ENCODE measurements around the gene CCDC85C.

Gene CCDC85C

DNA sequence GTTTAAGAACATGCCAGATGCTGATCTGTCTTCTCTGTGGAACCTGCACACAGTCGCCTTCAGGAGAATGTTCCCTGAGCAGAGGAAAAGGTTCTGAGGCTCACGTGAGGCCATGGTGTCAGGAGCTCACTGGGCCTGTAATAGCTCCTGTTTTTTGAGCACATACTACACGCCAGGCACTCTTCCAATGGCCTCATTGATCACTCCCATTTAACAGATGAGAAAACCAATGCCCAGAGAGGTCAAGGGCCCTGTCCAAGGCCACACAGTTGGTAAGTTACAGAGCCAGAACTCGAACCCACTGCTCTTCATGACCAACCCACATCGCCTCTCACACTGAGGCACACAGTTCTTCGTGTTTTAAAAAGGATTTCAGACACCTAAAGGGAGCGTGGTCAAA lies 33.6 kb upstream of the CCDC85C start:
- DNase-seq (ENCODE audit: low read depth), result no peak
- TF ChIP-seq, protein P1, sequence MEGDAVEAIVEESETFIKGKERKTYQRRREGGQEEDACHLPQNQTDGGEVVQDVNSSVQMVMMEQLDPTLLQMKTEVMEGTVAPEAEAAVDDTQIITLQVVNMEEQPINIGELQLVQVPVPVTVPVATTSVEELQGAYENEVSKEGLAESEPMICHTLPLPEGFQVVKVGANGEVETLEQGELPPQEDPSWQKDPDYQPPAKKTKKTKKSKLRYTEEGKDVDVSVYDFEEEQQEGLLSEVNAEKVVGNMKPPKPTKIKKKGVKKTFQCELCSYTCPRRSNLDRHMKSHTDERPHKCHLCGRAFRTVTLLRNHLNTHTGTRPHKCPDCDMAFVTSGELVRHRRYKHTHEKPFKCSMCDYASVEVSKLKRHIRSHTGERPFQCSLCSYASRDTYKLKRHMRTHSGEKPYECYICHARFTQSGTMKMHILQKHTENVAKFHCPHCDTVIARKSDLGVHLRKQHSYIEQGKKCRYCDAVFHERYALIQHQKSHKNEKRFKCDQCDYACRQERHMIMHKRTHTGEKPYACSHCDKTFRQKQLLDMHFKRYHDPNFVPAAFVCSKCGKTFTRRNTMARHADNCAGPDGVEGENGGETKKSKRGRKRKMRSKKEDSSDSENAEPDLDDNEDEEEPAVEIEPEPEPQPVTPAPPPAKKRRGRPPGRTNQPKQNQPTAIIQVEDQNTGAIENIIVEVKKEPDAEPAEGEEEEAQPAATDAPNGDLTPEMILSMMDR (IDR thresholded peaks at IDR 0.05; ENCODE audit: control insufficient read depth, insufficient read depth, low read depth, low read length, missing control alignments), result no peak
- no peak overlapping the region for H3K4me3 ChIP-seq (ENCODE audit: control insufficient read depth, low read depth, low read length)

DNA sequence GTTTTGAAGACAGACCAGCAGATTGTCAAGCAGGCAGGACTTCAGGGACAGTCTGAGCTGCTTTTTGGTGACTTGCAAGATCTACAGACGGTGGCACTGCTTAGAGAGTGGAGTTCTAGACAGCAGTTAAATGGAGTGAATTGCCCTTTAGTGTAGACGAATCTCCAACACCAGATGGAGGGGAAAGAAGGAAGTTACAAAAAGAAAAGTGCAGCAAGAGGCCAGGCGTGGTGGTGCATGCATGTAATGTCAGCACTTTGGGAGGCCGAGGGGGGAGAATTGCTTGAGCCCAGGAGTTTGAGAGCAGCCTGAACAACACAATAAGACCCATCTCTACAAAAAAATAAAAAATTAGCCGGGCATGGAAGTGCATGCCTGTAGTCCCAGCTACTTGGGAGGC lies 32.5 kb upstream of the CCDC85C start:
- H3K4me3 ChIP-seq (ENCODE audit: control insufficient read depth, low read depth, low read length), result no peak overlapping the region
- TF ChIP-seq, protein P1 (IDR thresholded peaks at IDR 0.05; ENCODE audit: control insufficient read depth, insufficient read depth, low read depth, low read length, missing control alignments), result no peak
- DNase-seq (ENCODE audit: low read depth), result no peak

DNA sequence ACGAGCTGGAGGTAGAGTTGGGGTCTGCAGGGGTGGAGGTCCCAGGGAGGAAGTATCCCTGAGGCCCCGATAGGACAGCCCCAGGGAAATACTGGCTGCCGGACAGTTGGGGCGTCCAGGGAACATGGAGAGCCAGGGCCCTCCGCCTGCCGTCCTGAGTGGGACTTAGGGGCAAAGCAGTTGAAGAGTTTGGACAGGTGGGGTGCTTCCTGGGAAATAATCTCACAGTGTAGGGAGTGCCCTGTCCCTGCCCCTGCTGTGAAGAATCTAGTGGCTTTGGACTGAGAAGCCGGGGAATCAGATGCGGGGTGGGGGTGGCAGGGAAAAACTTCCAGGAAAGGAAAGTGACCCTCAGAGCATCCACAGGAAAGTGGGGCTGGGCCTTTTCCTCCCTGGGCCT lies 31.1 kb upstream of the CCDC85C start:
- TF ChIP-seq, protein P1 (IDR thresholded peaks at IDR 0.05; ENCODE audit: control insufficient read depth, insufficient read depth, low read depth, low read length, missing control alignments), result no peak
- DNase-seq (ENCODE audit: low read depth), result no peak
- H3K4me3 ChIP-seq (ENCODE audit: control insufficient read depth, low read depth, low read length), result no peak overlapping the region

DNA sequence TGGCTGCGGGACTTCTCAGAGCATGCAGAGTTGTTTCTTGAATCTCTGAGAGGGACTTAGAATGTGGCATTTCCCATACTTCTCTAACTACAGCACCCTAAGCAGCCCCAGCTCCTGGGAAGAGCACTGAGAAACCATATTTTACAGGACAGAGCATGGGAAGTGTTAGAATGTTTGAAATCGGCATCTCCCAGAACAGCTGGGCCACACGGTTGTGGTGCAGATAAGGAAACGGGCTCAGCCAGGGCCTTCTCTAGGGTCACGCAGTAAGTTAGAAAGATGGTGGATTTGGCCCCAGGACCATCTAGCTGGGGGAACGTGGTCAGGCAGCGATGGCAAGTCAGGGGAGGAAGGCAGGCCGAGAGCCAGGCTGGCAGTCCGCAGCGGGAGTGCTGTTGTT lies 30.4 kb upstream of the CCDC85C start:
- no peak overlapping the region for H3K4me3 ChIP-seq (ENCODE audit: control insufficient read depth, low read depth, low read length)
- no peak for DNase-seq (ENCODE audit: low read depth)
- TF ChIP-seq, protein P1 (IDR thresholded peaks at IDR 0.05; ENCODE audit: control insufficient read depth, insufficient read depth, low read depth, low read length, missing control alignments), result no peak

DNA sequence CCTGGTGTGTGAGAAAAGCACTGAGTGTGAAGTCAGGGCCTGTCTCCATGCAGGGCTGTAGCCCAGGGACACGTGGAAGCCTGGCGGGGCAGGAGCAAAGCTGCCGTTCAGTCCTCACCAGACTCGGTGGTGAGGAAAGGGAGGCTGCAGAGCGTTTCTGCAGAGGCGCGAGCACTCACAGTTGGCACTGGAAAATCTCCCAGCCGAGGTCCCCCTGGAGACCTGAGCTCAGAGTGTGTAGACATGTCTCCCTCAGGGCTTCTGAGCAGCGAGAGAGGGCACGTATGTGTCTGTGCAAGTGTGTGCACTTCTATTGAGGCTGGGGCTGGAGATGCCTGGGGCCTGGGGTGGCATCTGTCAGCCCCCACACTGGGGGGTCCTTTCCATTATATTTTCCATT lies 29.9 kb upstream of the CCDC85C start:
- DNase-seq (ENCODE audit: low read depth), result no peak
- no peak overlapping the region for H3K4me3 ChIP-seq (ENCODE audit: control insufficient read depth, low read depth, low read length)
- TF ChIP-seq, protein P1 (IDR thresholded peaks at IDR 0.05; ENCODE audit: control insufficient read depth, insufficient read depth, low read depth, low read length, missing control alignments), result no peak

DNA sequence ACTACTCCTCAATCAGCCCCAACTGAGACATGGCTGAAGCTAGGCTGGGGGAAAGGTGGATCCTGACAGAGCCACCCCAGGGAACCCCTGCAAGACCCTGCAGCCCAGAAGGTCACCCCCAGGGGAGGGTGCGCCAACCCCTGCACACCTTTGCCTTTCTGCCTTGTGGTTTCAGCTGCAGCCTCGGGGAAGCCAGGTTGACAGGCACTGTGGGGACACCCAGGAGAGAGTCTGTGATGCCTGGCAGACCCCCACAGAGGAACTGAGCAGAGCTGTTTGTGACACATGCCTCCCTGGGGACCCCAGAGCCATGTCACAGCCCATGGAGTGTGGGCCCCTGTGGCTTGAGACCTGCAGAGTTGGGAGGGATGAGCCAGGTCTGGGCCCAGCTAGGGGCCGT lies 29.1 kb upstream of the CCDC85C start:
- no peak for DNase-seq (ENCODE audit: low read depth)
- no peak overlapping the region for H3K4me3 ChIP-seq (ENCODE audit: control insufficient read depth, low read depth, low read length)
- TF ChIP-seq, protein P1 (IDR thresholded peaks at IDR 0.05; ENCODE audit: control insufficient read depth, insufficient read depth, low read depth, low read length, missing control alignments), result no peak

DNA sequence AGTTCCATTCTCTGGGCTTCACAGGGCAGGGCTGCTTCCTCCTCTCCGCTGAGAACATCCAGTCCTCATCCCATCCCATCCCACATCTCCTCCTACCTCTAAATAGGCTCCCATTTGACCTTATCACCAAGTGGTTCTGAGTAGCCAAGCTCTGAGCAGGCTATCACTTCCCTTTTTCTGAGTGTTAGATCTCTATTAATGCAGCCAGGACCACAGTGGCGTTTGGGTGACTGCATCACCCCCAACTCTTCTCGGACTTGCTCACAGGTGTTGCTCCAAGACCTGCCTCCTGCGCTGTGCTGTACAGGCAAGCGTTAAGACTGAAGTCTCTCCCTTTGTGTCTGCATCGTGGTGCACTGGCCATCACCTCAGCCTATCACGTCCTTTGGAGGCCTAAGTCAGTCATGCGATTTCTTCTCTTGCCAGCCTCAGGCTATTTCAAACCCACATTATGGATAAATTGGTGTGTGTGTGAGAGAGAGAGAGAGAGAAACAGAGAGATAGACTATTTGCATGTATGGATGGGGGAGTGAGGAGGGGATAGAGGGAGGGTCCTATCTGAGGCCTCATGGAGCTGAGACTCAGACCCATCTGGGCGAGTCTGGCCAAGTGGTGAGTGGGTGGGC lies 28.5 kb upstream of the CCDC85C start:
- TF ChIP-seq, protein P1 (IDR thresholded peaks at IDR 0.05; ENCODE audit: control insufficient read depth, insufficient read depth, low read depth, low read length, missing control alignments), result no peak
- DNase-seq (ENCODE audit: low read depth), result no peak
- H3K4me3 ChIP-seq (ENCODE audit: control insufficient read depth, low read depth, low read length), result no peak overlapping the region
